EL (cell line): ENCODE measurements around the gene OSGEPL1.
"Not testable (repeated sequence)": the region's sequence is repeated elsewhere in the genome, so short reads cannot be mapped to it uniquely, and the experiment has no call there.

ENCODE experiments used
- DNase-seq: peaks from one replicate; pipeline ENCODE4 v3.0.0-alpha.2; 2016

OSGEPL1 gene

GRCh38 chr2:189726849-189727248 lies 35.7 kb downstream of the OSGEPL1 start:
- DNase-seq = no peak

- no peak for DNase-seq
These were observed 36.3 kb downstream of the OSGEPL1 start for GRCh38 chr2:189726271-189726670.

- no peak for DNase-seq
These were observed 39.4 kb downstream of the OSGEPL1 start for GRCh38 chr2:189723192-189723591.

GRCh38 chr2:189719571-189719970 lies 43.0 kb downstream of the OSGEPL1 start:
- no peak for DNase-seq

GRCh38 chr2:189717593-189717992 lies 45.0 kb downstream of the OSGEPL1 start:
- not testable (repeated sequence) for DNase-seq

GRCh38 chr2:189709501-189710221 lies 52.9 kb downstream of the OSGEPL1 start:
- DNase-seq = no peak

- peak; percentile 3 for DNase-seq
These were observed 60.5 kb downstream of the OSGEPL1 start for GRCh38 chr2:189702071-189702470.

GRCh38 chr2:189700681-189701080 lies 61.9 kb downstream of the OSGEPL1 start:
- no peak for DNase-seq

- peak; percentile 34 for DNase-seq
These were observed 64.3 kb downstream of the OSGEPL1 start for GRCh38 chr2:189698020-189698887.
